GM20000 (cell line): Measurements from ENCODE around the gene CD34.

ENCODE experiments used
- DNase-seq: peaks from one replicate; pipeline ENCODE4 v3.0.0; 2012; ENCODE audit warnings: low spot score
- TF ChIP-seq, protein P1 (sequence below): IDR thresholded peaks from 2 replicates; pipeline ENCODE4 v1.5.1; 2012; ENCODE audit warnings: mild to moderate bottlenecking, control low read depth; ENCODE audit errors: extremely low read depth, missing control alignments

Gene CD34

DNA sequence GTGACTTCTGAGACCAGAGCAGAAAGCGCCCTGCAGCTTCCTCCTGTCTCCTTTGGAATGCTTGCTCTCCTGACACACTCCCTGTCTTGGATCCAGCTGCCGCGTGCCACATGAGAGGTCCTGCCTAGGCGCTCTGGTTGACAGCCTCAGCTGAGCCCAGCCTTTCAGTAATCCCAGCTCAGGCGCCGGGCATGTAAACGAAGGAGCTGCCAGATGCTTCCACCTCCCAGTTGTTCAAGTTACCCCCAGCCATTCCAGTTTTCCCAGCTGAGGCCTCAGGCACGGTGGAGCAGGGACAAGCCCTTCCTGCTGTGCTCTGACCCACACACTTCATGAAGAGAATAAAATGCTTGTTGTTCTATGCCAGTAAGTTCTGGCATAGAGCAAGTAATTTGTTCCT lies 14.3 kb upstream of the CD34 start:
- TF ChIP-seq, protein P1, sequence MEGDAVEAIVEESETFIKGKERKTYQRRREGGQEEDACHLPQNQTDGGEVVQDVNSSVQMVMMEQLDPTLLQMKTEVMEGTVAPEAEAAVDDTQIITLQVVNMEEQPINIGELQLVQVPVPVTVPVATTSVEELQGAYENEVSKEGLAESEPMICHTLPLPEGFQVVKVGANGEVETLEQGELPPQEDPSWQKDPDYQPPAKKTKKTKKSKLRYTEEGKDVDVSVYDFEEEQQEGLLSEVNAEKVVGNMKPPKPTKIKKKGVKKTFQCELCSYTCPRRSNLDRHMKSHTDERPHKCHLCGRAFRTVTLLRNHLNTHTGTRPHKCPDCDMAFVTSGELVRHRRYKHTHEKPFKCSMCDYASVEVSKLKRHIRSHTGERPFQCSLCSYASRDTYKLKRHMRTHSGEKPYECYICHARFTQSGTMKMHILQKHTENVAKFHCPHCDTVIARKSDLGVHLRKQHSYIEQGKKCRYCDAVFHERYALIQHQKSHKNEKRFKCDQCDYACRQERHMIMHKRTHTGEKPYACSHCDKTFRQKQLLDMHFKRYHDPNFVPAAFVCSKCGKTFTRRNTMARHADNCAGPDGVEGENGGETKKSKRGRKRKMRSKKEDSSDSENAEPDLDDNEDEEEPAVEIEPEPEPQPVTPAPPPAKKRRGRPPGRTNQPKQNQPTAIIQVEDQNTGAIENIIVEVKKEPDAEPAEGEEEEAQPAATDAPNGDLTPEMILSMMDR, result no peak
- no peak for DNase-seq

DNA sequence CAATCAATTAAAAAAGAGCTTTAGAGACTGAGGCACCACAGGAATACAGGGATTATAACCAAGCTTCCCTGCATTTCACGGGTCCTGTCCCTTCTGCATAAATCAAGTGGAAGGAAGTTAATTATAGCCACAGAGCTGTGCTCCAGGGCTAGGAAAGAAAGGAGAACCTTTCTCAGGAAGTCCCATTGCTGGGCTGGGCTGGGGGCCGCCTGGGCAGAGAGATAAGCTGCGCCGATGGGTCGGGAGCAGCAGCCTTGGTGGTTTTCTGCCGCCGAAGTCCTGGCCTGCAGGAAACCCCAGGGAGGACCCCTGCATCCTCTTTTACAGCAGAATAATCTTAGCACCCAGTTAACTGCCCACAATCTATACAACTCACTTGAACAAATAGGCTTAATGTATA lies 12.6 kb upstream of the CD34 start:
- no peak for DNase-seq

DNA sequence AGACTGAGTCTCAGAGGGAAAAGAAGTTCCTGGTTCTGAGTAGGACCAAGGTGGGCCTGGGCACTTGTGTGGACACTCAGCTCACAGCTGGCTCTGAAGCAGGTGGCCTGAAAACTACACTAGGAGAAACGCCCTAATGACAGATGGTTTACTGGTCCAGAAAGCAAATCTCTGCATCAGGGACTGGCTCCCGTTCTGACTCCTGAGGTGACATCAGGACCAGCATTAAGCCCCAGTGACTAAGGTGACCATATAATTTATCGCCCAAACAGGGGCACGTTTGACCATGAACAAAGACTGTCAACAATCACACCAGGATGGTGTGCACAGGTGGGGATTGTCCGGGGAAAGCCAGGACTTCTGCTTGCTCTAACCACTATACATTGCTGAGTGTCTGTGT lies 12.2 kb upstream of the CD34 start:
- TF ChIP-seq, protein P1, result no peak
- DNase-seq, result no peak

More for the DNA sequence above, 12.6 kb upstream of the CD34 start:
- TF ChIP-seq, protein P1, result no peak

DNA sequence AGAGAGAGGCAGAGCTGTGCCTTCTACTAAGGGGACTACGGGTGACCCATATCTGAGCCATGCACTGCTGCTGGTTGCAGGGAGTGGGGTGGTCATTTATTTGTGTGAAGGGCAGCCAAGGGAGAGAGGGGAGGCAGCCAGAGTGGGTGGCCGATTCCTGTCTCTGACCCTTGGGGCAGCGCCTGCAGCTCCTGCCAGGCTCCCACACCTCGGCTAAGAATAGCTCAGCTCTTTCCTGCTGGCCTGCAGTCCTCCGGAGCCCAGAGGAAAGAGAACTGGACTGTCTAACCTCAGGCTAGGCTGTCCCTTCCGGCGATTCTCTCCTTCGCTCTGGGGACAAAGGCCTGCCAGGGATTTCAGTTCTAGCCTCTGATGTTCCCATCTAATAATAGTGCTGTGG lies 11.6 kb upstream of the CD34 start:
- TF ChIP-seq, protein P1, result no peak
- no peak for DNase-seq

- TF ChIP-seq, protein P1, result no peak
- no peak for DNase-seq
Measured at GRCh38 chr1:207921321-207921720, 10.4 kb upstream of the CD34 start.

DNA sequence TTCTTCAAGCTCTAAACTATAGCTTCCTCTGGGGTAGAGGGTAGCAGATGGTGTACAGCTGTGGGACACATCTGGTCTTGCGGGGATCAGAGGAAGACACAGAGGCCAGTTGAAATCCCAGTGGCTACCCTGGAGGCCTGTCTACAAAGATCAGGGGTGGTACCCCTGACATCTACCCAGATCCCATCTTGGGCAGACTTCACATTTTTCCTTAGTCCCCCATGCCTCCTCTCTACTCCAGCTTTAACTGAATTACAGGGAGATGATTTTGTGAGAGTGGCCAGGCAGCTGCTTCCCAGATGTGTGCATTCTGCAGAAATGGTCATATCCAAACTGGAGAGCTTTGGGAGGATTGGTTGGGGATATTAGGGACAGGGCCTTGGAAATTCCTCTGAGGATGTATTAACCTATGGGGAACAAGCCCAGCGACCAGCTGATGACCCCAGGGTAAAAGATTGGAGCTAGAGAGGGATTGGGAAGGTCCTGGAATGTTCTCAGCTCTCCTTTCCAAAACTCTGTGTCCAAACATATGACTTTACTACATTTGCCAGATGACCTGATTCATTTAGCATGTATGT lies 9.6 kb upstream of the CD34 start:
- TF ChIP-seq, protein P1, result no peak
- no peak for DNase-seq

- TF ChIP-seq, protein P1, result no peak
- no peak for DNase-seq
Measured at GRCh38 chr1:207919523-207920170, 8.7 kb upstream of the CD34 start.
